DMS153 treated with DMSO at 0.1 percent for 48 hours (cell line): ENCODE measurements around the gene ZBTB42.

Source experiments
- DNase-seq: peaks from one replicate; lab custom pipeline; 2025; ENCODE audit not compliant: unreplicated experiment; lab: John Stamatoyannopoulos, UW

Gene ZBTB42

GRCh38 chr14:104769324-104770071, 31.4 kb upstream of the ZBTB42 start:
- no peak for DNase-seq

- DNase-seq = no peak
These were observed 30.8 kb upstream of the ZBTB42 start for GRCh38 chr14:104770072-104770579.

GRCh38 chr14:104770851-104771272, 30.0 kb upstream of the ZBTB42 start:
- DNase-seq = no peak

- no peak for DNase-seq
These were observed 29.5 kb upstream of the ZBTB42 start for GRCh38 chr14:104771374-104771773.

- no peak for DNase-seq
These were observed 28.8 kb upstream of the ZBTB42 start for GRCh38 chr14:104771918-104772706.

- no peak for DNase-seq
These were observed 28.0 kb upstream of the ZBTB42 start for GRCh38 chr14:104772707-104773504.

- no peak for DNase-seq
These were observed 27.1 kb upstream of the ZBTB42 start for GRCh38 chr14:104773505-104774452.

GRCh38 chr14:104774453-104775072, 26.3 kb upstream of the ZBTB42 start:
- DNase-seq = no peak

GRCh38 chr14:104775073-104775489, 25.8 kb upstream of the ZBTB42 start:
- no peak for DNase-seq

GRCh38 chr14:104776481-104776880, 24.4 kb upstream of the ZBTB42 start:
- no peak for DNase-seq

GRCh38 chr14:104776961-104777807, 23.7 kb upstream of the ZBTB42 start:
- DNase-seq = no peak

GRCh38 chr14:104777808-104778249, 23.1 kb upstream of the ZBTB42 start:
- no peak for DNase-seq

- DNase-seq = no peak
These were observed 22.1 kb upstream of the ZBTB42 start for GRCh38 chr14:104778694-104779331.

GRCh38 chr14:104779776-104780512, 21.0 kb upstream of the ZBTB42 start:
- no peak for DNase-seq

- DNase-seq = no peak
These were observed 20.3 kb upstream of the ZBTB42 start for GRCh38 chr14:104780513-104781030.

GRCh38 chr14:104781271-104782077, 19.4 kb upstream of the ZBTB42 start:
- DNase-seq = no peak
